ENCODE results near the gene GSTCD. TPM values are rescaled to one million over a fixed set of nuclear protein-coding genes. Genes with fewer than 3 reads are reported as not detected.

The GSTCD gene
- total and polyA plus RNA-seq, 2 experiments from 2014 or later: 11.3 to 39.1 TPM

- no peaks in the 10 kb centered on the region for H3K27me3 Mint-ChIP-seq (ENCODE audit: insufficient read depth, low read depth, poor library complexity)
- no peak overlapping the region for H3K4me3 Mint-ChIP-seq
- TF ChIP-seq ETS1 (IDR thresholded peaks at IDR 0.05) (no peak), REST (IDR thresholded peaks at IDR 0.05; ENCODE audit: unreplicated experiment) (no peak), JUNB (IDR thresholded peaks at IDR 0.05; ENCODE audit: unreplicated experiment) (no peak), ZNF331 (CRISPR knock-in tag; IDR thresholded peaks at IDR 0.05; ENCODE audit: low read depth) (no peak), CTCF (conservative IDR thresholded peaks at IDR 0.05; ENCODE audit: low read depth in 2 of 2) (no peak), EZH2 (IDR thresholded peaks at IDR 0.05; ENCODE audit: low read depth, unreplicated experiment) (no peak), ZNF462 (CRISPR knock-in tag; IDR thresholded peaks at IDR 0.05) (no peak), CREB1 (CRISPR knock-in tag; IDR thresholded peaks at IDR 0.05; ENCODE audit: low read depth) (no peak), NANOG (IDR thresholded peaks at IDR 0.05; ENCODE audit: borderline replicate concordance) (no peak), STAT1 (IDR thresholded peaks at IDR 0.05; ENCODE audit: unreplicated experiment) (no peak), POLR2AphosphoS5 (IDR thresholded peaks at IDR 0.05; ENCODE audit: low read depth) (no peak), ZNF114 (CRISPR knock-in tag; IDR thresholded peaks at IDR 0.05) (no peak), EZH2phosphoT487 (IDR thresholded peaks at IDR 0.05; ENCODE audit: unreplicated experiment) (no peak)
- no peaks in the 10 kb centered on the region for H3F3A ChIP-seq (replicated peaks; ENCODE audit: low read depth)
- no peaks in the 10 kb centered on the region for H3K36me3 ChIP-seq (ENCODE audit: insufficient read depth)
- peaks cover 5% of the 10 kb centered on the region; the same call in 1 of the 3 replicates for H3K36me3 Mint-ChIP-seq (ENCODE audit: low read depth)
- no peak overlapping the region for H2AFZ ChIP-seq
- H3K27ac Mint-ChIP-seq: peak overlapping the region; percentile 13; the same call in 1 of the 2 replicates
- peaks cover 13% of the 10 kb centered on the region; the same call in 2 of the 3 replicates for H3K4me1 Mint-ChIP-seq
- no peak overlapping the region for H3K4me2 ChIP-seq
- DNase-seq (ENCODE audit: low spot score): no peak
- no peaks in the 10 kb centered on the region for H3K27me3 ChIP-seq (ENCODE audit: insufficient read depth)
- no peak; the same call in 2 of the 3 replicates for ATAC-seq
- no peaks in the 10 kb centered on the region for H3K9me2 ChIP-seq (ENCODE audit: insufficient read depth)
- no peak overlapping the region for H3K4me3 ChIP-seq
- no peaks in the 10 kb centered on the region for H3K9me3 Mint-ChIP-seq
- H3K27ac ChIP-seq (ENCODE audit: low read depth): no peak overlapping the region
- no peaks in the 10 kb centered on the region for H3K79me2 ChIP-seq (replicated peaks; ENCODE audit: insufficient read depth)
- no peaks in the 10 kb centered on the region for H3K4me1 ChIP-seq (ENCODE audit: insufficient read depth)
- no peaks in the 10 kb centered on the region for H4K20me1 ChIP-seq (replicated peaks; ENCODE audit: insufficient read depth)
Measured at GRCh38 chr4:105845559-105845958, 137.0 kb downstream of the GSTCD start.

All from GM23338 (cell line).